NB4 (cell line): ENCODE results near the gene KL.
A peak's percentile ranks its signal among the peaks of the same experiment; 100 is the strongest.

ENCODE experiments used
- DNase-seq: peaks from one replicate; pipeline ENCODE4 v3.0.0; 2010; ENCODE audit warnings: low read depth
- H3K4me3 ChIP-seq: one replicate; pipeline ENCODE4 v1.5.1; 2011; ENCODE audit warnings: mild to moderate bottlenecking, low read depth, low read length, moderate library complexity
- MYC ChIP-seq: IDR thresholded peaks from 2 replicates; pipeline ENCODE4 v1.6.1; 2011; ENCODE audit warnings: low read depth, low read length
- POLR2A ChIP-seq: IDR thresholded peaks from 2 replicates; pipeline ENCODE4 v1.6.1; 2011; ENCODE audit warnings: mild to moderate bottlenecking; ENCODE audit not compliant: insufficient read length; ENCODE audit errors: extremely low read depth
- TF ChIP-seq, protein P1 (sequence below): IDR thresholded peaks from one replicate; pipeline ENCODE4 v1.5.1; 2012; ENCODE audit warnings: low read depth, low read length
- TF ChIP-seq, protein P2 (sequence below): IDR thresholded peaks from 2 replicates; pipeline ENCODE4 v1.6.1; 2011; ENCODE audit warnings: low read depth, low read length

The KL gene

DNA sequence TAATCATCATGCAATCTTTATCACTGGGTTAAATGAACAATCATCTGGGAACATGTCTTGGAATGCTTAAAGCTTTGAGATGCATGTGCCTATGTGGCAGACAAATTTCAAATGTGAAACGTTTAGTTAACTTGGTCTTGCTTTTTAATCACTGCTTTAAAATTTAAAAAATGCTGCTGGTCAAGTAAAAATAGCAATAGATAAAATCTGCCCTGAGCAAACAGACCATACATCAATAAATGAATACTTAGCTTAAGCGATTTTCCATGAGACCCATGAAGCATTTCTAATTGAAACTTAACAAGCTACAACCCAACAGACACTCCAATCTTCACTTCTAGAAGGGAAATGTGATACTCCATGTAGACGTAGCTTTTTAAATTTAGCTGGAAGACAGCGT, 1.9 kb upstream of the KL start:
- TF ChIP-seq, protein P1, sequence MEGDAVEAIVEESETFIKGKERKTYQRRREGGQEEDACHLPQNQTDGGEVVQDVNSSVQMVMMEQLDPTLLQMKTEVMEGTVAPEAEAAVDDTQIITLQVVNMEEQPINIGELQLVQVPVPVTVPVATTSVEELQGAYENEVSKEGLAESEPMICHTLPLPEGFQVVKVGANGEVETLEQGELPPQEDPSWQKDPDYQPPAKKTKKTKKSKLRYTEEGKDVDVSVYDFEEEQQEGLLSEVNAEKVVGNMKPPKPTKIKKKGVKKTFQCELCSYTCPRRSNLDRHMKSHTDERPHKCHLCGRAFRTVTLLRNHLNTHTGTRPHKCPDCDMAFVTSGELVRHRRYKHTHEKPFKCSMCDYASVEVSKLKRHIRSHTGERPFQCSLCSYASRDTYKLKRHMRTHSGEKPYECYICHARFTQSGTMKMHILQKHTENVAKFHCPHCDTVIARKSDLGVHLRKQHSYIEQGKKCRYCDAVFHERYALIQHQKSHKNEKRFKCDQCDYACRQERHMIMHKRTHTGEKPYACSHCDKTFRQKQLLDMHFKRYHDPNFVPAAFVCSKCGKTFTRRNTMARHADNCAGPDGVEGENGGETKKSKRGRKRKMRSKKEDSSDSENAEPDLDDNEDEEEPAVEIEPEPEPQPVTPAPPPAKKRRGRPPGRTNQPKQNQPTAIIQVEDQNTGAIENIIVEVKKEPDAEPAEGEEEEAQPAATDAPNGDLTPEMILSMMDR: no peak
- TF ChIP-seq POLR2A (no peak), MYC (no peak)
- TF ChIP-seq, protein P2, sequence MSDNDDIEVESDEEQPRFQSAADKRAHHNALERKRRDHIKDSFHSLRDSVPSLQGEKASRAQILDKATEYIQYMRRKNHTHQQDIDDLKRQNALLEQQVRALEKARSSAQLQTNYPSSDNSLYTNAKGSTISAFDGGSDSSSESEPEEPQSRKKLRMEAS: no peak
- H3K4me3 ChIP-seq: no peak overlapping the region
- DNase-seq: no peak

DNA sequence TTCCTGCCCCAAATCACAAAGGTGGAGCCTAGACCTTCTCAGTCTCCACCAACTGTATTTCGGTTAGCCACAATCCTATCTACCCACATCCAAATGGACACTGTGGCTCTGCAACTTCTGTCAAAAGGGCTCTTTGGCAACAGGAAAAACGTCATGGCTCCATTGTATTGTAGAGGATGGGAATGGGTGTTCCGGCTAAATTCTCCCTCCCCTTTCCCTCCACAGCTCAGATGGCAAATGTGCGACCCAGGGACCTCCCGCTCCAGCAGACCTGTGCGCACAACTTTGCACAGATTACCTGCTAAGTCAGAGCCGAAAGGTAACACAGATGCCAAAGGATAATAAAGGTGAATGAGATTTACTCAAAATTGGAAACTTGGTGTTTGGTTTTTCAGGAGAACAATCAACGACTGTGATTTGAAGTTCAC, 968 bp upstream of the KL start:
- TF ChIP-seq, protein P2: no peak
- TF ChIP-seq, protein P1: no peak
- TF ChIP-seq MYC (no peak), POLR2A (no peak)
- no peak for DNase-seq
- H3K4me3 ChIP-seq: no peak overlapping the region

DNA sequence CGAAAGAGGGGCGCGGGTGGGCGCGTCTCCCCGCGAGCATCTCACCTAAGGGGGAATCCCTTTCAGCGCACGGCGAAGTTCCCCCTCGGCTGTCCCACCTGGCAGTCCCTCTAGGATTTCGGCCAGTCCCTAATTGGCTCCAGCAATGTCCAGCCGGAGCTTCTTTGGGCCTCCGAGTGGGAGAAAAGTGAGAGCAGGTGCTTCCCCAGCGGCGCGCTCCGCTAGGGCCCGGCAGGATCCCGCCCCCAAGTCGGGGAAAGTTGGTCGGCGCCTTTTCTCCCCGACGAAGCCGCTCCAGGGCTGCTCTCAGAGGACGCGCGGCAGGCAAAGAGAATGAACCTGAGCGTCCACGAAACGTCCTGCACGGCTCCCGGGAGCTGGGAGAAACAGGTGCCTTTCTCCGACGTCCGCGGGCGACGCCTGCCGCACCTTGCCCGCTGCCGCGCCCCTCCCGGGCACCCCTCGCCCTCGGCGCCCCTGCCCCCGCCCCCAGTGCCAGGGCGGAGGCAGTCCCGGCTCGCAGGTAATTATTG, 366 bp upstream of the KL start:
- no peak overlapping the region for H3K4me3 ChIP-seq
- no peak for DNase-seq
- no peak for TF ChIP-seq POLR2A
- no peak for TF ChIP-seq MYC

DNA sequence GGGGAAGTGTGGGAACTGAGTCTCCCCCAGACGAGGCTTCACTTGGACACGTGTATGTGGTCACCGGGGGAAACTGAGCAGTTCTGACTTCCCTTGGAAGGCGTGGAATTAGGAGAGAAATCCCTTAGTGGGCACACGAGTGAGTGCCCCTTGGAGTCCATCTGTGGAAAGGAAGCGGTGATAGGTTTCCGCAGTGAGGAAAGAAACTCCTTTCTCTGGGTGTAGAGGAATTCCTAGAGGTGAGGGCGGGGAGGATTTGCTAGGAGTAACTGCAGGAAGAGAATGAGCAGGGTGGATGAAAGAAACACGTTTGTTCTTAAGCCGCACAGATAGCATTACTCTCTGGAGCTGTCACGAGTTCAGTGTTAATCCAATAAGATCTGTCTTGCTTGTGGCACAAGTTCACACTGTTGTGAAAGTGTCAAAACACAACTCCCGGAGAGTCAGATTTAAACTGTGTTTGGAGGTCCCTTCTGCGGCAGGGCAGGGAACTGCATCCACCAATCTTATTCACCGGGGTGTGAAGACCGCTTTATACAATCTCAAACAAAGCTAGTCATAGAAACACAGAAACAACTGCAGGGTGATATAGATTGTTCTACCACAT, 1.2 kb downstream of the KL start:
- H3K4me3 ChIP-seq: no peak overlapping the region
- peak; percentile 43 for DNase-seq

DNA sequence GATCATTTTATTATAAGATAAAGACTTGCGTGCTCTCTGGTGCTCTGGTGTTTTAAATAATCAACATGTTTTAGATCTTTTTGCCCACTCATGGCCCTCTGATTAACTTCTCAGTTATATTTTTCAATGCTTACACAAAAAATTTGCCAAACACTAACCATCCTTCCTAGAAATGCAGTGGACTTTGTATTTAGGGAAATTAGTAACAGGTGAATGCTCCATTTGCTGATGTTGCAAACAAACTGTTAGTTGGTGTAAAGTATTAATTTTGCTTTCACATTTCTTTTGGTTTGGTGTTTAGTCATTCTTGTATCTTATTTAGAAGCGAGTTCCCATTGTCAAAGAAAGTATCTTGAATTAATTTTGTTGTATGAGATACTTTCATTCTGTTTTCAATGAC, 2.7 kb downstream of the KL start:
- no peak for TF ChIP-seq MYC
- H3K4me3 ChIP-seq: no peak overlapping the region
- DNase-seq: no peak

More for the DNA sequence above, 1.2 kb downstream of the KL start:
- TF ChIP-seq, protein P2: no peak
- TF ChIP-seq POLR2A: no peak
- TF ChIP-seq, protein P1: peak; percentile 19

DNA sequence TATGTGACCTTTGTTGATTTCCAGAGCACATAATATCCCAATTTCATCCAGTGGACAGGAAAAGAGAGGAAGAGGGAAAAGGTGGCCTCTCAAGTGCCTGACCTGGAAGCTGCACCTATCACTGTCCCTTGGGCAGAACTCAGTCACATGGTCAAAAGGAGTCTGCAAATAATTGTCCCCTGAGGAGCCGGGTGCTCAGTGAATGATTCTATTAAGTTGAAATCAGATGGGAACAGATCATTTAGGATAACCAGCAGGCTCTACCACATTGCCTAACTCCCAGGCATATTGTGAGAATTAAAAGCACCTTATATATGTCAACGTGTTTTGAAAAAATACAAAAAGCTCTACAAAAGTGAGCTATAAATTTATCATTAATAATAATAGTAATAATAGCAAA, 6.8 kb downstream of the KL start:
- DNase-seq: no peak
- TF ChIP-seq, protein P1: no peak
- no peak for TF ChIP-seq POLR2A
- no peak for TF ChIP-seq MYC
- TF ChIP-seq, protein P2: no peak
- H3K4me3 ChIP-seq: no peak overlapping the region

DNA sequence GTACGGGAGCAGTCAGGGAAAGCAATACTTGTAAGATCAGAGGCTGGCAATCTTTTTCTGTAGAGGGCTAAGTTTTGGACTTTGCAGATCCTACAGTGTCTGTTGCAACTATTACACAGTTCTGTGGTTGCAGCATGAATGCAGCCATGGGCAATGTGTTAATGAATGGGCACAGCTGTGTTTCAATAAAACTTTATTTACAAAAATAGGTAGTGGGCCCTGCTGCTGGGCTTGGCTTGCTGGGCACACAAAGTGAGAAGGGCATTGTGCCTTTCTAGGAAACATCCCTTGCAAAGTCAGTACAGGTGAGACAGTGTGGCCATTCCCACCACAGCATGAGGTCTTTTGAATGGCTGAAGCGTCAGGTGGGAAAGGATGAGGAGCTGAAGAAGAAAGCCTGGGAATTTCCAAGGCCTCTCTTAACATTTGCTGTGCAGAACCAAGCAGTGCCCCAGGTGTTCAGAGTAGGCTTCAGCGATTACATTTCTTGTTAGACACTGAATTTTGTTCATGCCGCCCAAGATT, 9.1 kb downstream of the KL start:
- no peak overlapping the region for H3K4me3 ChIP-seq
- DNase-seq: peak; percentile 10
- TF ChIP-seq, protein P2: no peak
- no peak for TF ChIP-seq MYC
- TF ChIP-seq POLR2A: no peak
- TF ChIP-seq, protein P1: no peak
